ENCODE data around the gene C1orf21. TPM values are rescaled to one million over a fixed set of nuclear protein-coding genes. Genes with fewer than 3 reads are reported as not detected.

Gene C1orf21
- total RNA-seq, 1 experiment from 2014 or later, result 11.8 TPM

DNA sequence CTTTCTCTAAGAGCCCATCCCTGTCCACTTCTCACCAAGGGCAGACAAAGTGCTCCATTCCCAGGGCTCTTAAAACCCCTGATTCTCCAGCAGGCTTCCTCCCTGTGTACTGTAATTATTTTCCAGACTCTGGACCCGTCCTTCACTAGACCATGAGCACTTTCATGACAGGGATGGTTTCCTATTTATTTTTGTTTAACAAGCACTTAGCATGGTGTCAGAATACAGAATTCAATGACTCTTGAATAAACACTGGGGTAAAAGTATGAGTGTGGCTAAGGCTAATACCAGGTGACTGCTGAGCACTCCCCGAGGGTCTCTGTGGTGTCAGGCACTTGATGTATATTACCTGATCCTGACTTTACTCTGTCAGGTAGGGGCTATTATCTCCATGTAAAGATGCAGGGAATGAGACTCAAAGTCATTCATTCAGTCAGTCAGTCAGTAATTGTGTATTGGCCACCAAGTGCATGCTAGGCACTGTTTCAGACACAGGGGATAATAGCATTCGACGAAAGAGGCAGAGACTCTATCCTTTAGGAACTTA lies 47.2 kb downstream of the C1orf21 start:
- H3K36me3 ChIP-seq (replicated peaks; ENCODE audit: control insufficient read depth, insufficient read depth, low read length), result no peaks in the 10 kb centered on the region
- DNase-seq, result no peak
- no peaks in the 10 kb centered on the region for H3K27me3 ChIP-seq (ENCODE audit: control insufficient read depth, insufficient read depth, low read length)
- H3K4me3 ChIP-seq (ENCODE audit: insufficient read depth, low read depth, low read length), result no peak overlapping the region

DNA sequence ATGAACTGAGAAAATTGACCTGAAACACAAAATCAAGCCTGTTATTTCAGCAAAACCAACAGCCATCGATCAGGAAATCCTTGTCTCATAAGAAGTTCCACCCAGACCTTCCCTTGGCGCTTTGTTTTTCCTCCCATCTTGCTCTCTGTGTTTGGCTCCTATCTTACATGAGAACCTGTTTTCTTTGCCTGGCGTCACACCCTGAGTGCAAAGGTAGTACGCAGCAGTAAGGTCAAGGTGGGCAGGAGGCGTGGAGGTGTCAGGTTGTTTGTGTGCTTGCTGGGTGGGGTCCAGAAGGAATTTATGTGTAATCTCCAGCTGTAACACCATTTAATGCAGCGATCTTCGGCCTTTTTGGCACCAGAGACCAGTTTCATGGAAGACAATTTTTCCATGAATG lies 50.5 kb downstream of the C1orf21 start:
- Histone ChIP-seq H3K4me3 (ENCODE audit: insufficient read depth, low read depth, low read length) (no peak overlapping the region), H3K27me3 (ENCODE audit: control insufficient read depth, insufficient read depth, low read length) (no peaks in the 10 kb centered on the region), H3K36me3 (replicated peaks; ENCODE audit: control insufficient read depth, insufficient read depth, low read length) (no peaks in the 10 kb centered on the region)
- no peak for DNase-seq

GRCh38 chr1:184438363-184438762 lies 51.5 kb downstream of the C1orf21 start:
- Histone ChIP-seq H3K4me3 (ENCODE audit: insufficient read depth, low read depth, low read length) (no peak overlapping the region), H3K36me3 (replicated peaks; ENCODE audit: control insufficient read depth, insufficient read depth, low read length) (no peaks in the 10 kb centered on the region), H3K27me3 (ENCODE audit: control insufficient read depth, insufficient read depth, low read length) (no peaks in the 10 kb centered on the region)
- DNase-seq, result no peak

DNA sequence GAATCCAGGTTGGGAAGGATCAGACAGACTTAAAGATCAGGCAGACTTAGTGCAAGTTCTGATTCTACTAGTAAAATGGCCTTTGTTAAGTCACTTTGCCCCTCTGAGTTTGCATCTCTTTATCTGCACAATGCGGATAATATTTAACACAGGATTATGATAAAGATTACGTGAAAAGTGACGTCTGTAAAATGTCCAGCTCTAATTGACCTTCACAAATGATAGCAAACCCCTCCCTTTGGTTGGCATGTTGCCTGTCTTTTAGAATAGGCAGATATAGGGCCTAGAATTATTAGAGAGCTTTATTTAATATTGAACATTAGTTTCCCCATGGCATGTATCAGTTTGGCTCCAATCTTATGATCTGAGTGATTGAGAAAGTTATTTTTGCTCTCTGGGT lies 55.4 kb downstream of the C1orf21 start:
- H3K4me3 ChIP-seq (ENCODE audit: insufficient read depth, low read depth, low read length), result no peak overlapping the region
- H3K36me3 ChIP-seq (replicated peaks; ENCODE audit: control insufficient read depth, insufficient read depth, low read length), result no peaks in the 10 kb centered on the region
- DNase-seq, result no peak
- no peaks in the 10 kb centered on the region for H3K27me3 ChIP-seq (ENCODE audit: control insufficient read depth, insufficient read depth, low read length)

DNA sequence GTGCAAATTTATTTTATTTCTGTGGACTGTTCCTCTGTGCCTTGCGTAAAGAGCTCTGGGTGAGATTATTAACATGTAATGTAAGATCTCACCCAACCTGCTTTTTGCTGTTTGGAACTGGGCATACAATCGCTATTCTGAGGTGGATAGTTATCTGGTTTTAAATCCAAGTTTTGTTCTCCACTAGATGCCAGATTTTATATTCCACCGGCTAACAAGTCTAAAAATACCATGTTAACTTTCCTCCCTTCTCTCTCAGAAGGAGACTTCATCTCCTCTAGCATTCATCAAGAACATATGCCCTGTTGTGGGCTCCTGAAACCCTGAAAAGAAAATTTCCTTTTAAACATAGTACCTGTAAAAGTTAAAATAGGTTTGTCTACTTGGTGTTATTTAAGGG lies 56.4 kb downstream of the C1orf21 start:
- no peak overlapping the region for H3K4me3 ChIP-seq (ENCODE audit: insufficient read depth, low read depth, low read length)
- H3K36me3 ChIP-seq (replicated peaks; ENCODE audit: control insufficient read depth, insufficient read depth, low read length), result no peaks in the 10 kb centered on the region
- H3K27me3 ChIP-seq (ENCODE audit: control insufficient read depth, insufficient read depth, low read length), result no peaks in the 10 kb centered on the region
- no peak for DNase-seq

DNA sequence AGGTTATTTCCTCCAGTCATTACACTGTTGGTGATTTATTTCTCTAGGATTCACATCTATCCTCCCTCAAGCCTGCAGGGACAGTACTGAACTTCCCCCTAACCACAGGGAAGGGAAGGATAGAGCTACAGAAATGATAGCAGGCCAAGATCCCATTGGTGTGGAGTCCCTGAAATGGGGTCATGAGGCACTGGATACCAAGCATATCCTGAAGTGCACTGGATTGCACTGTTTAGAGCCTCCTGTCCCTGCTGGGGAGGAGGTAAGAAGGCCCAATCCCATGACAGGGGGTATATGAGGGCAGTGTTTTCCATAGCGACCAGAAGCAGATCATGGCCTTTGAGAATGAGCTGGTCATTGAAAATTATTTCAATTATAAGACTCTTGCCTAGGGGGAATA lies 56.8 kb downstream of the C1orf21 start:
- no peak overlapping the region for H3K4me3 ChIP-seq (ENCODE audit: insufficient read depth, low read depth, low read length)
- no peak for DNase-seq
- H3K36me3 ChIP-seq (replicated peaks; ENCODE audit: control insufficient read depth, insufficient read depth, low read length), result no peaks in the 10 kb centered on the region
- H3K27me3 ChIP-seq (ENCODE audit: control insufficient read depth, insufficient read depth, low read length), result no peaks in the 10 kb centered on the region

- no peaks in the 10 kb centered on the region for H3K36me3 ChIP-seq (replicated peaks; ENCODE audit: control insufficient read depth, insufficient read depth, low read length)
- no peak for DNase-seq
- H3K4me3 ChIP-seq (ENCODE audit: insufficient read depth, low read depth, low read length), result no peak overlapping the region
- no peaks in the 10 kb centered on the region for H3K27me3 ChIP-seq (ENCODE audit: control insufficient read depth, insufficient read depth, low read length)
These were observed 59.2 kb downstream of the C1orf21 start for GRCh38 chr1:184445997-184446396.

DNA sequence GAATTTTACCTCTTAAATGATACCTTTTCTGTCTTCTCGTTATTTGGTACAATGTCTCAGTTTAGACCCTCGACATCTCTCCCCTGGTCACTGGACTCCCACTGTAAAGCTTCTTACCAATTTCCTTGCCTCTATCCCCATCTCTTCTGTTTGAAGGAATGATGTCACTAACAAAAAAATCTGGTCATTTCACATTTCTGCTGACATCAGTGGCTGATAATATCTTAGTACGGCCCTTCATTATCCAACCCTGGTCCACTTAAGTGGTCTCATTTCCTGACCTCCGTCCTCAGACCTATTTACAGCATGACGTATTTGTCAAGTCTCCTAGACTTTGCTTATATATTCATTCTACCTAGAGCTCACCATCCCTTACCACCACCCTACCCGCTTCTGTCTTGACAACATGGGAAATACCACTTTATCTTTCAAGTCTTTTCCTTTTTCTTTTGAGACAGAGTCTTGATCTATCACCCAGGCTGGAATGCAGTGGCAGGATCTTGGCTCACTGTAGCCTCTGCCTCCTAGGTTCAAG lies 60.9 kb downstream of the C1orf21 start:
- no peak for DNase-seq
- no peaks in the 10 kb centered on the region for H3K27me3 ChIP-seq (ENCODE audit: control insufficient read depth, insufficient read depth, low read length)
- no peaks in the 10 kb centered on the region for H3K36me3 ChIP-seq (replicated peaks; ENCODE audit: control insufficient read depth, insufficient read depth, low read length)
- no peak overlapping the region for H3K4me3 ChIP-seq (ENCODE audit: insufficient read depth, low read depth, low read length)

- no peak for DNase-seq
- no peak overlapping the region for H3K4me3 ChIP-seq (ENCODE audit: insufficient read depth, low read depth, low read length)
- H3K36me3 ChIP-seq (replicated peaks; ENCODE audit: control insufficient read depth, insufficient read depth, low read length), result no peaks in the 10 kb centered on the region
- no peaks in the 10 kb centered on the region for H3K27me3 ChIP-seq (ENCODE audit: control insufficient read depth, insufficient read depth, low read length)
These were observed 63.1 kb downstream of the C1orf21 start for GRCh38 chr1:184449916-184450315.

DNA sequence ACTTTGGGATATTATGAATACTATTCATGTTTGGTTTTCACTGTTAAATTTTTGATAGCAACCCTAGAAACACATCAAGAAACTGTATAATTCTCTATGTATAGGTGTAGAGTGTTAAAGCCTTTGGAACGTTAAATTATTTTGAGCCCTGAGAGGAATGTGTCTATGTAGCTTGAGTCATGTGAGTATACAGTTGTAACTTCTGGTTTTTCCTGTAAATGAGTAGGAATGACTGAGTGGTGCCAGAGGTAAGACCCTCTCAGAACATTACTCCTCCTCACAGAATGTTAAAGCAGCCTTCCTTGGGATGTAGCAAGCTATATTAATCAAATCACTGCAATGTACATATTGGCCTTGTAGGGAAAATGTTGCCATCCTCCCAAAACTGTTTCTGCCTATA lies 69.0 kb downstream of the C1orf21 start:
- Histone ChIP-seq H3K36me3 (replicated peaks; ENCODE audit: control insufficient read depth, insufficient read depth, low read length) (no peaks in the 10 kb centered on the region), H3K4me3 (ENCODE audit: insufficient read depth, low read depth, low read length) (no peak overlapping the region), H3K27me3 (ENCODE audit: control insufficient read depth, insufficient read depth, low read length) (no peaks in the 10 kb centered on the region)
- DNase-seq, result no peak

DNA sequence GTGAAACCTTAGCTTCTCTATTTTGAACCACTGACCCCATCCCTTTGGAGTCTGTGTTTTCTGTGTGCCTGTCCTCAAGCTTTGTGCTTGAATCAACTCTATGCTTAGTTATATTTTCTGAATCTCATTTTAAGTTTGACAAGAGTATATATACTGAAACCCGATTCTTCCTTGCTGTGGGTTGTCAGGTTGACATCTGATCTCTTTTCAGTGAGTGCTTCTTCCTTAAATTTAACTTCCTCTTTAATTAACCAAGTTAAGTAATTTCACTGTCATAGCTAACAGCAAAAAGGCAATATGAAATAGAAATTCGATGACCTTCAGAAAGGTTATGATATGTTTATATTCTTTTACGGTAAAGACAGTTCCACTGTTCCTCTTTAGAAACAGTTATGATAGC lies 69.4 kb downstream of the C1orf21 start:
- Histone ChIP-seq H3K36me3 (replicated peaks; ENCODE audit: control insufficient read depth, insufficient read depth, low read length) (no peaks in the 10 kb centered on the region), H3K27me3 (ENCODE audit: control insufficient read depth, insufficient read depth, low read length) (no peaks in the 10 kb centered on the region), H3K4me3 (ENCODE audit: insufficient read depth, low read depth, low read length) (no peak overlapping the region)
- DNase-seq, result no peak

DNA sequence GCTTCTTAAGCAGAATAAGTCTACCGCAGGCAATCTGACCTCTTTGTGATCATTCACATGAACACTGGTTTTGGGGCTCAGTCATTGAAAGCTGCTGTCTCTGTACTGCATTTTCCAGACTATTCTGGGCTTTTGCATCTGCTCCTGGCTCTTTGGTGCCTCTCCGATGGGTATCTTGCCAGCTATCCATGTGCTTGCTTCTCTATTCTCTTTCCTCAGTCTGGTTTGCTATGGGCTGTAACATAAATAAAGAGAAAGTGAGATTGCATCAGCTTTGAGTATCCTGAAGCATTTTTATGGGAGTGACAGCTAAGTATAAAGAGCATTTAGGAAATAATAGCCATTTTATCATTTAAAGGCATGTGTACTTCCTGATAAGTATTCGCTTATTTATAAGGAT lies 70.7 kb downstream of the C1orf21 start:
- DNase-seq, result no peak
- no peaks in the 10 kb centered on the region for H3K27me3 ChIP-seq (ENCODE audit: control insufficient read depth, insufficient read depth, low read length)
- no peaks in the 10 kb centered on the region for H3K36me3 ChIP-seq (replicated peaks; ENCODE audit: control insufficient read depth, insufficient read depth, low read length)
- no peak overlapping the region for H3K4me3 ChIP-seq (ENCODE audit: insufficient read depth, low read depth, low read length)

DNA sequence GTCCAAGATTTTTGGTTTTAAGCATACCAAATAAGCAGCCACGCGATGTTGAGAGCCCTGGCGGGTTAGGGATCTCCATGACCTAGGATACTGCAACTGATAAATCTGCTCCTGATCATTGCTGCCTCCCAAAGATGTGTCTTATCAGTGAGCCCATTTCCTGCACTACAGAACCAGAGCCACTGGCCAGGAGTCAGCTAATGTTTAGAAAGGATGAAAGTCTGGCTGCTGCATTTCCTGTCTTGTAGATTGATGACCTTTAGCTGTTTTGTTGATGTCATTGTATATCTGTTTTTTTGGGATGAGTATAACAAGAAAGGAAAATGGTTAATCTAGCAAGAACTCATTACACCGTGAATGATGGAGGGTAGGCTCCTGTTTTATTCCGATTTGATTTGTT lies 74.5 kb downstream of the C1orf21 start:
- Histone ChIP-seq H3K27me3 (ENCODE audit: control insufficient read depth, insufficient read depth, low read length) (no peaks in the 10 kb centered on the region), H3K36me3 (replicated peaks; ENCODE audit: control insufficient read depth, insufficient read depth, low read length) (no peaks in the 10 kb centered on the region), H3K4me3 (ENCODE audit: insufficient read depth, low read depth, low read length) (no peak overlapping the region)
- no peak for DNase-seq

DNA sequence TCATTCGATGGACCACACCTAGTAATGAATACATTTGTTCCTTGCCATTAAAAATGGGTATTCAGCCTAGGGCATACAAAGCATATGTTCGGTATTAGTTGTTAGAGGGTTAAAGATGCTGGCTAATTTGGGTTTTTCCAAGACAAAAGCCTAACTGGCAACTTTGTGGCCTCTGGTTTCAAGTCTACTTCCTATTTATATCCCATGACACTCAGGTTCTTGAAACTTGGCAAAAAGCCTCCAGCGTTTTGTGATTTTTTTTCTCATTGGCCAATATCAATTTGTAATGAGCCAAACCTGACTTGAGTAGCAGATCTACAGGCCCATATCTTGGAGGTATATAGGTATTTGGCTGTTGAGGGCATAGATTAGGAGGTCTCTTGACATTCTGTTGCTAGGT lies 75.3 kb downstream of the C1orf21 start:
- Histone ChIP-seq H3K4me3 (ENCODE audit: insufficient read depth, low read depth, low read length) (no peak overlapping the region), H3K27me3 (ENCODE audit: control insufficient read depth, insufficient read depth, low read length) (no peaks in the 10 kb centered on the region), H3K36me3 (replicated peaks; ENCODE audit: control insufficient read depth, insufficient read depth, low read length) (no peaks in the 10 kb centered on the region)
- DNase-seq, result no peak

DNA sequence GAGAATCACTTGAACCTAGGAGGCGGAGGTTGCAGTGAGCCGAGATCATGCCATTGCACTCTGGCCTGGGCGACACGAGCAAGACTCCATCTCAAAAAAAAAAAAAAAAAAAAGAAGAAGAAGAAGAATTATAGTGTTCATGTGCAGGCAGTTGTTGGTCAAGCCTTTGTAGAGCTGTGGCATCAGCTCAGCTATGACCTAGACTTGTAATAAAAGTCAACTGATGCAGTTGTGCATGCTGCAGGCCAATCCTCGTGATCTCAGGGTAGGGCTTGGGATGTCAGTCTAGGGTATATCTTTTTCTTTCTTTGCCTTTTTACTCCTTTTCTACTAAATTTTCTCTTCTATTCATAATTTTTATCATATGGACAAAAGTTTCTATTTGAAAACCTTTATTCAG lies 76.2 kb downstream of the C1orf21 start:
- no peak overlapping the region for H3K4me3 ChIP-seq (ENCODE audit: insufficient read depth, low read depth, low read length)
- no peaks in the 10 kb centered on the region for H3K27me3 ChIP-seq (ENCODE audit: control insufficient read depth, insufficient read depth, low read length)
- no peaks in the 10 kb centered on the region for H3K36me3 ChIP-seq (replicated peaks; ENCODE audit: control insufficient read depth, insufficient read depth, low read length)
- DNase-seq, result no peak

DNA sequence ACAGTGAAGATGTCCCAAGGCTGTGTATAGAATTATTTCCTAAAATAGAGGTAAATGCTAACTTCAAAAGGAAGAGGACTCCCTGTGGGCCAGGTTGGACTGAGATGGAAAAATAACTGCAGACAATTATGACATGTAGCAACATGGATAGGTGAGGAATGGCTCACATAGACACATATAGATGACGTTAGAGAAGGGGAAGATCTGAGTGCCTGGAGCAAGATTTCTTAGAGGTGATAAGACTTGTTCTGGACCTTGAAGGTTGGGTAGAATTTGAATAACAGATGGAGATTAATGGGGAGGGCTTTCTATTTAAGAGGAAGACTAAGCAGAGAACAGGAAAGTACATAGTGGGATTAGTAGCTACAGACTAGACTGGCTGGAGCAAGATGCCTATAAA lies 76.9 kb downstream of the C1orf21 start:
- H3K4me3 ChIP-seq (ENCODE audit: insufficient read depth, low read depth, low read length), result no peak overlapping the region
- DNase-seq, result no peak
- no peaks in the 10 kb centered on the region for H3K36me3 ChIP-seq (replicated peaks; ENCODE audit: control insufficient read depth, insufficient read depth, low read length)
- no peaks in the 10 kb centered on the region for H3K27me3 ChIP-seq (ENCODE audit: control insufficient read depth, insufficient read depth, low read length)

All from H7 (cell line).